GM12872 (cell line): ENCODE measurements around the gene CAPN11.

ENCODE experiments used
- CTCF ChIP-seq: IDR thresholded peaks from 3 replicates; pipeline ENCODE4 v1.5.1; 2011; ENCODE audit warnings: low read depth, mild to moderate bottlenecking, low read length, moderate library complexity; ENCODE audit not compliant: insufficient read depth

The CAPN11 gene

DNA sequence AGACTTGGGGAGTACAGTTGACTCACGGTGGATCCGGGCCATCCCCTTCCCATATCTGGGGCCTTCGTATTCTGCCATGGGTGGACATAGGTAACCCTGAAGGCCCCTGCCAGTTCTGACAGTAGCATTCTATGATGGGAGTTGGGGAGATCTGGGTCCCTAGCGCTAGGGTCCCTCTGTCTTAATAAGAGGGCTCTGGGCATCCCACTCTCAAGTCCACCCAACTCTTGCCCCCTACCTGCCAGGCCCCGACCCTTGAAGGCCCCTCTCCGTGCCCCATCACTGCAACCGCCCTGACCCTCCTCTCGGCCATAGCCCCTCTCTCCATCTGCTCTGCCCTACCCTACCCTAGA, 6.5 kb upstream of the CAPN11 start:
- no peak for TF ChIP-seq CTCF

DNA sequence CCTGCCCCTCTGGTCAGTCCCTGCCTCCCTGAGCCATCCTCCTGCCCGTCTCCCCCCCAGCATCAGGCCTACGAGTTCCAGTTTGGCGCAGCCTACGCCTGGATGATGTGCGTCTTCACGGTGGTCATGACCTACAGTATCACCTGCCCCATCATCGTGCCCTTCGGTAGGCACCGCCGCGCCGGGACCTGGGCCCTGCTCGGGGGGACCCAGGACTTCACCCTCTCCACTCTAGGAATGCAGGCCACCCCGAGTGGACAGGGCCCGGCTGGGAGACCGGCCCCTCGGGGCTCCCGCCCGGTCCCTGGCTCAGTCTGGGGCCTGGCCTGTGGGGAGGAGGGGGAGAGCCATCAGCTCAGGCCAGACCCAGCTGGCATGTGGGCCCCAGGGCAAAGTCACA, 6.1 kb upstream of the CAPN11 start:
- no peak for TF ChIP-seq CTCF

GRCh38 chr6:44154067-44154466, 4.6 kb upstream of the CAPN11 start:
- TF ChIP-seq CTCF: no peak

DNA sequence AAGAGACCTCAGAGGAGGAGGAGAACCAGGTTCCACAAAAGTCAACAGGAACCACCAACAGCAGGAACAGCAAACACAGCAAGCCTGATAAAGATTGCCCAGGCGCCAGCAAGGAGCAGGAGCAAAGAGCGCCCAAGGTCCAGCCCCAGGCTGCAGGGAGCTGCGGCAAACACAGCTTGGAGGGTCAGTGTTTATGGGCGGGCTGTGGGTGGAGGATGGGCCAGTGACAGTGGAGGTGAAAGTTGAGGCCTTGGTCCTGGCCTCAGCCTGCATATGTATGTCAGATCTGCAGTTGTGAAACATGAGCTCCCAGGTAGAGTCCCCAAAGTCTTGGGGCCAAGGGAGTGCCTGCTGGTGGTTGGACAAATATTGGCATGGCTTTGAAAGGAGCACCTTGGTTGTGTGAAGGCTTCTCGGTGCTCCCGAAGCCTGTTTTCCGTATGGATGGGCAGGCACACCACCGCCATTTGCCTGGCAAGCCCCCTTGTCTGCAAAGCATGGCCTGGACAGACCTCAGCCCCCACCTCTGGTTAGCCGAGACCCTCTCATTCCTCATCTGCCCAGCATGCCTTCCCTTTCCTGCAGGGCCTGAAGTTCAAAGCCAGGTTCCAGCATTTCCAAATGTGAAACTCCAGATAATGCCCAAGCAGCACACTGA, 2.0 kb upstream of the CAPN11 start:
- TF ChIP-seq CTCF: no peak

DNA sequence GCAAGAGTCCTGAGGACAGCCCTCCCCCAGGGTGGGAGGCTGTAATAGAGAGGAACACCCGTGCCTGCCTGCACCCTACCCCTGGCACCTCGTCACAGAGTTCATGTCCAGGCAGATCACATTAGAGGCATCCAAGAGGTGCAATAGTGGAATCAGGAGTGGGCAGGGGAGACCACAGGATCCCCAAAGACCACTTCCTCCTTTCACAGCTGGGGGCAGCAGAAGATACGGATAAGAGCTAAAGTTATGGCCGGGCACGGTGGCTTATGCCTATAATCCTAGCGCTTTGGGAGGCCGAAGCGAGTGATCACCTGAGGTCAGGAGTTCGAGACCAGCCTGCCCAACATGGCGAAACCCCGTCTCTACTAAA, 1.5 kb upstream of the CAPN11 start:
- TF ChIP-seq CTCF: no peak

- no peak for TF ChIP-seq CTCF
Observed at GRCh38 chr6:44161997-44162338, 3.3 kb downstream of the CAPN11 start.

DNA sequence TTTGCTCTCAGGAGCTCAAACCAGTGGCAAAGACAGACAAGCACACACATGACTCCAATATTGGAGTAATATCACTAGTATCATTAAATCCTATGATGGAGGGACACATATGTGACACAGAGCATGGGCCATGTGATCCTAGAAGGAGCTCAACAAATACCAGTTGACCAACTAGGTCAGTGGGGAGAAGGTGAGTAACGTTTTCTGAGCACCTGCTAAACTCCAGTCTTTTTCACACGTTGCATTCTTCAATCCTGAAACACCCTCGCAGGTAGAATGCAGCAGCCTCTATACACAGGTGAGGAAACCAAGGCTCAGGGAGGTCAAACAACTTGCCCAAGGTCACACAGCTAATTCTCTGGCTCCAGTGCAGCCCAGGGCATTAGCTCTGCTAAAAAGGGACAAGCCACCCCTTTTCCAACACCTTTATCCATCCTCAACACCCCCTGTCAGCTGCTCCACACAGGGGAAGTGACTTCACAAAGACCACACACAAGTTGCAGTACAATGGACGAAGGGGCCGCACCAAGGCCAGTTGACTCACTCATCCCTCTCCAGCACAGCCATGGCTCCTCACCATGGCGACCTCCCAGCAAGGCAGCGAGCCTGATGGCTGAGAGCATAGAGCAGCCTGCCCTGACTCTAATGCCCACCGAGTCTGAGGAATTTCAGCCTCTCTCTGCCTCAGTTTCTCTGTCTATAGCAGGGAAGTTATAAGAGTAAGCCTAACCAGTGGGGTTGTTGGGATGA, 4.4 kb downstream of the CAPN11 start:
- TF ChIP-seq CTCF: no peak
